Measurements from ENCODE around the gene HMCN2. TPM values are rescaled to one million over a fixed set of nuclear protein-coding genes. Genes with fewer than 3 reads are reported as not detected.

The HMCN2 gene
- total RNA-seq, 1 experiment from 2014 or later, result 8.6 TPM

GRCh38 chr9:130295945-130296782 is 30.6 kb downstream of the HMCN2 start:
- Histone ChIP-seq H4K91ac (ENCODE audit: insufficient read length, low read depth, low read length) (no peak overlapping the region), H3T11ph (ENCODE audit: low read length) (no peak overlapping the region), H3K27me3 (ENCODE audit: insufficient read depth, low read length) (no peaks in the 10 kb centered on the region), H3K4me1 (ENCODE audit: insufficient read depth, low read length) (no peaks in the 10 kb centered on the region; the same call in 1 of the 2 replicates), H3K18ac (ENCODE audit: insufficient read length, low read depth, low read length) (no peak overlapping the region), H3K4ac (ENCODE audit: low read depth, low read length) (no peak overlapping the region), H2BK20ac (ENCODE audit: low read depth, low read length, poor library complexity, severe bottlenecking) (no peak overlapping the region), H2AFZ (ENCODE audit: low read length) (no peak overlapping the region), H4K5ac (ENCODE audit: insufficient read length, low read depth, low read length) (no peak overlapping the region), H3K4me2 (ENCODE audit: insufficient read depth, insufficient read length, low read length) (no peak overlapping the region), H2BK5ac (ENCODE audit: insufficient read length, low read length) (no peak overlapping the region), H3K56ac (ENCODE audit: insufficient read length, low read depth, low read length) (no peak overlapping the region), H3K23me2 (ENCODE audit: insufficient read length, low read depth, low read length, poor library complexity, severe bottlenecking) (no peaks in the 10 kb centered on the region), H3K79me1 (ENCODE audit: insufficient read depth, low read depth, low read length, poor library complexity, severe bottlenecking) (no peaks in the 10 kb centered on the region), H3K14ac (ENCODE audit: insufficient read depth, low read length) (no peak overlapping the region), H2BK15ac (ENCODE audit: low read depth, low read length) (no peak overlapping the region), H3K9ac (ENCODE audit: extremely low read depth, insufficient read length, low read length) (no peak overlapping the region), H2BK12ac (ENCODE audit: insufficient read length, low read depth, low read length) (no peak overlapping the region), H3K9me3 (ENCODE audit: control insufficient read depth, low read depth, low read length) (no peaks in the 10 kb centered on the region), H2BK120ac (ENCODE audit: low read depth, low read length, poor library complexity, severe bottlenecking) (no peak overlapping the region), H4K8ac (replicated peaks; ENCODE audit: insufficient read length, low read depth, low read length) (no peak overlapping the region), H2AK5ac (ENCODE audit: insufficient read length, low read length) (no peak overlapping the region), H3K23ac (ENCODE audit: insufficient read length, low read depth, low read length) (no peak overlapping the region), H3K79me2 (ENCODE audit: insufficient read depth, low read length) (no peaks in the 10 kb centered on the region), H3K27ac (ENCODE audit: insufficient read length, low read depth, low read length) (no peak overlapping the region), H4K20me1 (ENCODE audit: control insufficient read depth, insufficient read depth, insufficient read length) (no peaks in the 10 kb centered on the region)
- DNase-seq, result no peak
- TF ChIP-seq CTCF (conservative IDR thresholded peaks at IDR 0.05), result no peak
- peaks cover 15 to 39% (median 16%) of the 10 kb centered on the region in 3 experiments for H3K36me3 Mint-ChIP-seq (ENCODE audit: insufficient read depth in 1 of 3, low read depth in 3 of 3)
- no CpG with 5 or more reads among the region's 10 CpGs for WGBS (ENCODE audit: extremely low coverage, insufficient read length, low lambda C conversion rate)
- H3K9me3 Mint-ChIP-seq, result no peaks in the 10 kb centered on the region
- peaks cover 18 to 26% of the 10 kb centered on the region in 2 experiments for H3K4me1 Mint-ChIP-seq
- H3K4me3 Mint-ChIP-seq, result no peak overlapping the region
- H3K27ac Mint-ChIP-seq, result peak overlapping the region in 1 of 3 experiments; percentile 96; a peak in 1 of 7 replicates
- no peaks in the 10 kb centered on the region; the same call in 1 of the 2 replicates for H3K27me3 Mint-ChIP-seq (ENCODE audit: low read depth)

Measured in H9 (cell line).